ENCODE measurements around the gene CNKSR3. TPM values are rescaled to one million over a fixed set of nuclear protein-coding genes. Genes with fewer than 3 reads are reported as not detected.
A peak's percentile ranks its signal among the peaks of the same experiment; 100 is the strongest.

CNKSR3 gene
- polyA plus RNA-seq, 3 donors: not detected

GRCh38 chr6:154468760-154469159, 41.7 kb downstream of the CNKSR3 start:
- Mint-ChIP-seq H3K9me3 (peaks cover 0 to 9% (median 4%) of the 10 kb centered on the region in 7 donors), H3K27ac (no peak overlapping the region), H3K27me3 (ENCODE audit: low read depth in 3 of 3) (peaks cover 0 to 4% (median 0%) of the 10 kb centered on the region in 3 donors), H3K36me3 (no peaks in the 10 kb centered on the region), H3K4me3 (no peak overlapping the region), H3K4me1 (peaks cover 6% of the 10 kb centered on the region)
- no peaks in the 10 kb centered on the region for H3K4me1 ChIP-seq (ENCODE audit: control insufficient read depth in 1 of 2, insufficient read depth in 2 of 2, low read length in 2 of 2)
- TF ChIP-seq CTCF (IDR thresholded peaks at IDR 0.05): no peak
- H3K36me3 ChIP-seq (replicated peaks in 1 of 2; ENCODE audit: control insufficient read depth in 1 of 2, insufficient read depth in 2 of 2, low read length in 2 of 2): no peaks in the 10 kb centered on the region
- no CpG with 5 or more reads among the region's 3 CpGs for WGBS (ENCODE audit: insufficient coverage)
- H4K20me1 ChIP-seq (ENCODE audit: insufficient read depth, low read length): no peaks in the 10 kb centered on the region
- no peaks in the 10 kb centered on the region for H3K27me3 ChIP-seq (ENCODE audit: control insufficient read depth in 2 of 2, insufficient read depth in 2 of 2, low read length in 2 of 2)
- H3K9ac ChIP-seq (ENCODE audit: insufficient read depth, low read length, poor library complexity, severe bottlenecking): no peak overlapping the region
- no peaks in the 10 kb centered on the region for H3K79me2 ChIP-seq (ENCODE audit: insufficient read depth, low read length)
- no peak overlapping the region for H3K4me3 ChIP-seq (replicated peaks in 1 of 3; ENCODE audit: low read depth in 2 of 3, low read length in 3 of 3)
- no peak overlapping the region for H2AFZ ChIP-seq (ENCODE audit: insufficient read depth, low read depth, low read length, poor library complexity, severe bottlenecking)
- peak overlapping the region; percentile 30 for H3K4me2 ChIP-seq (replicated peaks; ENCODE audit: extremely low read depth, low read length, poor library complexity, severe bottlenecking)
- intact Hi-C loops (cut with micrococcal nuclease): no loop called here
- peaks cover 0 to 3% of the 10 kb centered on the region in 2 donors for H3K9me3 ChIP-seq (replicated peaks in 1 of 2; ENCODE audit: control insufficient read depth in 1 of 2, insufficient read depth in 1 of 2, low read length in 2 of 2)
- no peak overlapping the region for H3K27ac ChIP-seq (ENCODE audit: low read depth in 1 of 2, low read length in 2 of 2)
- no peak for DNase-seq

GRCh38 chr6:154466971-154467679, 43.4 kb downstream of the CNKSR3 start:
- Histone ChIP-seq H3K4me1 (ENCODE audit: control insufficient read depth in 1 of 2, insufficient read depth in 2 of 2, low read length in 2 of 2) (no peaks in the 10 kb centered on the region), H3K4me2 (replicated peaks; ENCODE audit: extremely low read depth, low read length, poor library complexity, severe bottlenecking) (no peak overlapping the region), H3K36me3 (replicated peaks in 1 of 2; ENCODE audit: control insufficient read depth in 1 of 2, insufficient read depth in 2 of 2, low read length in 2 of 2) (no peaks in the 10 kb centered on the region), H3K9me3 (replicated peaks in 1 of 2; ENCODE audit: control insufficient read depth in 1 of 2, insufficient read depth in 1 of 2, low read length in 2 of 2) (peaks cover 0 to 3% of the 10 kb centered on the region in 2 donors), H2AFZ (ENCODE audit: insufficient read depth, low read depth, low read length, poor library complexity, severe bottlenecking) (no peak overlapping the region), H3K4me3 (replicated peaks in 1 of 3; ENCODE audit: low read depth in 2 of 3, low read length in 3 of 3) (no peak overlapping the region), H4K20me1 (ENCODE audit: insufficient read depth, low read length) (no peaks in the 10 kb centered on the region), H3K27me3 (ENCODE audit: control insufficient read depth in 2 of 2, insufficient read depth in 2 of 2, low read length in 2 of 2) (no peaks in the 10 kb centered on the region), H3K9ac (ENCODE audit: insufficient read depth, low read length, poor library complexity, severe bottlenecking) (no peak overlapping the region), H3K79me2 (ENCODE audit: insufficient read depth, low read length) (no peaks in the 10 kb centered on the region), H3K27ac (ENCODE audit: low read depth in 1 of 2, low read length in 2 of 2) (no peak overlapping the region)
- no peak for TF ChIP-seq CTCF (IDR thresholded peaks at IDR 0.05)
- Mint-ChIP-seq H3K4me3 (no peak overlapping the region), H3K9me3 (peaks cover 0 to 9% (median 4%) of the 10 kb centered on the region in 7 donors), H3K27me3 (ENCODE audit: low read depth in 3 of 3) (peaks cover 0 to 4% (median 0%) of the 10 kb centered on the region in 3 donors), H3K4me1 (peaks cover 6% of the 10 kb centered on the region), H3K36me3 (no peaks in the 10 kb centered on the region), H3K27ac (no peak overlapping the region)
- intact Hi-C loops (cut with micrococcal nuclease): no loop called here
- DNase-seq: no peak
- 89% methylated on average over 6 of the region's 9 CpGs for WGBS (ENCODE audit: insufficient coverage)

All from CD14-positive monocyte (primary cell).